ENCODE results near the gene UROS.

GRCh38 chr10:125845617-125846016 is 22.6 kb upstream of the UROS start:
- TF ChIP-seq GATA3 (IDR thresholded peaks at IDR 0.05; ENCODE audit: low read depth, low read length) (no peak), GATA2 (IDR thresholded peaks at IDR 0.05; ENCODE audit: low read depth, low read length) (no peak)

Data from SH-SY5Y (cell line).